ACC112 (cell line): ENCODE results near the gene CCDC60.

ENCODE experiments used
- H2AFZ ChIP-seq: fragments of 200-600 bp; sonication (generic); one replicate; pipeline ENCODE4 v1.6.0; 2017; ENCODE audit warnings: antibody characterized with exemption, low read length; ENCODE audit not compliant: unreplicated experiment
- H3K27ac ChIP-seq: fragments of 200-600 bp; sonication (generic); 2 replicates; pipeline ENCODE4 v1.5.1; 2014; ENCODE audit warnings: low read depth, mild to moderate bottlenecking, antibody characterized with exemption, low read length, moderate library complexity
- H3K27me3 ChIP-seq: fragments of 200-600 bp; sonication (generic); 2 replicates; pipeline ENCODE4 v1.6.1; 2014; ENCODE audit warnings: mild to moderate bottlenecking, antibody characterized with exemption, low read length, moderate library complexity, mixed read lengths; ENCODE audit not compliant: insufficient read depth
- H3K36me3 ChIP-seq: fragments of 200-600 bp; sonication (generic); 2 replicates; pipeline ENCODE4 v1.6.1; 2016; ENCODE audit warnings: mild to moderate bottlenecking, antibody characterized with exemption, low read length, moderate library complexity, mixed read lengths; ENCODE audit not compliant: insufficient read depth
- H3K4me1 ChIP-seq: fragments of 200-600 bp; sonication (generic); one replicate; pipeline ENCODE4 v1.6.1; 2016; ENCODE audit warnings: low read length, mixed read lengths; ENCODE audit not compliant: insufficient read depth, unreplicated experiment, control insufficient read depth
- H3K4me3 ChIP-seq: fragments of 200-600 bp; sonication (generic); 2 replicates; pipeline ENCODE4 v1.5.1; 2014; ENCODE audit warnings: mild to moderate bottlenecking, low read depth, low read length
- H3K79me2 ChIP-seq: fragments of 200-600 bp; sonication (generic); one replicate; pipeline ENCODE4 v1.6.0; 2016; ENCODE audit warnings: low read length; ENCODE audit not compliant: control insufficient read depth, unreplicated experiment, insufficient read depth

The CCDC60 gene

GRCh38 chr12:119512772-119513497, 178.4 kb downstream of the CCDC60 start:
- Histone ChIP-seq H3K79me2 (no peaks in the 10 kb centered on the region), H2AFZ (no peak overlapping the region), H3K4me1 (no peaks in the 10 kb centered on the region), H3K27me3 (peaks cover 9% of the 10 kb centered on the region), H3K36me3 (no peaks in the 10 kb centered on the region), H3K4me3 (no peak overlapping the region), H3K27ac (no peak overlapping the region)

GRCh38 chr12:119528241-119528640, 193.7 kb downstream of the CCDC60 start:
- Histone ChIP-seq H3K79me2 (no peaks in the 10 kb centered on the region), H3K27ac (no peak overlapping the region), H3K36me3 (no peaks in the 10 kb centered on the region), H3K27me3 (peaks cover 23% of the 10 kb centered on the region), H3K4me3 (no peak overlapping the region), H2AFZ (no peak overlapping the region), H3K4me1 (no peaks in the 10 kb centered on the region)

GRCh38 chr12:119540476-119540875, 205.9 kb downstream of the CCDC60 start:
- Histone ChIP-seq H3K27ac (no peak overlapping the region), H3K36me3 (no peaks in the 10 kb centered on the region), H3K27me3 (peaks cover 15% of the 10 kb centered on the region), H3K79me2 (no peaks in the 10 kb centered on the region), H3K4me3 (no peak overlapping the region), H2AFZ (no peak overlapping the region), H3K4me1 (no peaks in the 10 kb centered on the region)

GRCh38 chr12:119544765-119545625, 210.5 kb downstream of the CCDC60 start:
- Histone ChIP-seq H3K27me3 (peaks cover 38% of the 10 kb centered on the region), H3K4me1 (no peaks in the 10 kb centered on the region), H3K4me3 (no peak overlapping the region), H3K27ac (no peak overlapping the region), H2AFZ (no peak overlapping the region), H3K36me3 (no peaks in the 10 kb centered on the region), H3K79me2 (no peaks in the 10 kb centered on the region)

- Histone ChIP-seq H3K27me3 (peaks cover 52% of the 10 kb centered on the region), H3K4me3 (no peak overlapping the region), H3K79me2 (no peaks in the 10 kb centered on the region), H3K27ac (no peak overlapping the region), H3K4me1 (no peaks in the 10 kb centered on the region), H3K36me3 (no peaks in the 10 kb centered on the region), H2AFZ (no peak overlapping the region)
These were observed 211.8 kb downstream of the CCDC60 start for GRCh38 chr12:119546340-119546739.

- Histone ChIP-seq H3K4me3 (no peak overlapping the region), H3K4me1 (no peaks in the 10 kb centered on the region), H3K27ac (no peak overlapping the region), H3K79me2 (no peaks in the 10 kb centered on the region), H2AFZ (no peak overlapping the region), H3K36me3 (no peaks in the 10 kb centered on the region), H3K27me3 (peaks cover 53% of the 10 kb centered on the region)
These were observed 212.5 kb downstream of the CCDC60 start for GRCh38 chr12:119547001-119547400.

GRCh38 chr12:119556854-119557253, 222.3 kb downstream of the CCDC60 start:
- peaks cover 26% of the 10 kb centered on the region for H3K27me3 ChIP-seq
- H2AFZ ChIP-seq, result no peak overlapping the region
- no peaks in the 10 kb centered on the region for H3K4me1 ChIP-seq
- H3K27ac ChIP-seq, result no peak overlapping the region
- no peak overlapping the region for H3K4me3 ChIP-seq
- H3K79me2 ChIP-seq, result no peaks in the 10 kb centered on the region
- H3K36me3 ChIP-seq, result no peaks in the 10 kb centered on the region

GRCh38 chr12:119565404-119565803, 230.9 kb downstream of the CCDC60 start:
- Histone ChIP-seq H3K27me3 (no peaks in the 10 kb centered on the region), H3K27ac (no peak overlapping the region), H3K79me2 (no peaks in the 10 kb centered on the region), H3K4me1 (no peaks in the 10 kb centered on the region), H2AFZ (no peak overlapping the region), H3K4me3 (no peak overlapping the region), H3K36me3 (no peaks in the 10 kb centered on the region)

- H3K4me1 ChIP-seq, result peaks cover 10% of the 10 kb centered on the region
- H3K27ac ChIP-seq, result no peak overlapping the region
- no peaks in the 10 kb centered on the region for H3K79me2 ChIP-seq
- H3K36me3 ChIP-seq, result no peaks in the 10 kb centered on the region
- no peak overlapping the region for H3K4me3 ChIP-seq
- no peak overlapping the region for H2AFZ ChIP-seq
- no peaks in the 10 kb centered on the region for H3K27me3 ChIP-seq
These were observed 236.2 kb downstream of the CCDC60 start for GRCh38 chr12:119570771-119571170.

GRCh38 chr12:119573086-119573485, 238.6 kb downstream of the CCDC60 start:
- Histone ChIP-seq H3K4me1 (peaks cover 25% of the 10 kb centered on the region), H3K27ac (no peak overlapping the region), H3K36me3 (no peaks in the 10 kb centered on the region), H3K27me3 (no peaks in the 10 kb centered on the region), H2AFZ (no peak overlapping the region), H3K4me3 (no peak overlapping the region), H3K79me2 (no peaks in the 10 kb centered on the region)

- no peak overlapping the region for H2AFZ ChIP-seq
- H3K27me3 ChIP-seq, result no peaks in the 10 kb centered on the region
- peaks cover 28% of the 10 kb centered on the region for H3K4me1 ChIP-seq
- no peaks in the 10 kb centered on the region for H3K36me3 ChIP-seq
- H3K27ac ChIP-seq, result no peak overlapping the region
- H3K79me2 ChIP-seq, result no peaks in the 10 kb centered on the region
- no peak overlapping the region for H3K4me3 ChIP-seq
These were observed 239.7 kb downstream of the CCDC60 start for GRCh38 chr12:119574255-119574654.
